ENCODE results near the gene KCTD21. TPM values are rescaled to one million over a fixed set of nuclear protein-coding genes. Genes with fewer than 3 reads are reported as not detected.

KCTD21 gene
- total RNA-seq, 4 donors from 2014 or later = 9.6 to 21.5 (median 13.7) TPM

DNA sequence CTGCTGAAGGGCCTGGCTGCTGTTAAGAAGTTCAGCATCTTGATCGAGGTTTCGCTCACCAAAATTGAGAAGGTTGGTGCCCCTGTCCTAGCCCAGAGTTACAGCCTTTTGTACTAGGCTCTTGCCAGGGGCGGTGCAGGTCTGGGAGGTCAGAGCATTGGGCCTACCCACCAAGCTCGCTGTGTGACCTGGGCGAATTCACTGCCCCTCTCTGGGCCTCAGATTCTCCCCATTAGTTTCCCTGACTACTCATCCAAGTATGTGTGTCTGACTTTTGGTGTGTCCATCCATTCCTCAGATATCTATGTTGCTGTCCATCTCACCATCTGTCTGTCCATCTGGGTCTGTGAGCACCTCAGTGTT lies 11.2 kb upstream of the KCTD21 start:
- TF ChIP-seq, protein P1, sequence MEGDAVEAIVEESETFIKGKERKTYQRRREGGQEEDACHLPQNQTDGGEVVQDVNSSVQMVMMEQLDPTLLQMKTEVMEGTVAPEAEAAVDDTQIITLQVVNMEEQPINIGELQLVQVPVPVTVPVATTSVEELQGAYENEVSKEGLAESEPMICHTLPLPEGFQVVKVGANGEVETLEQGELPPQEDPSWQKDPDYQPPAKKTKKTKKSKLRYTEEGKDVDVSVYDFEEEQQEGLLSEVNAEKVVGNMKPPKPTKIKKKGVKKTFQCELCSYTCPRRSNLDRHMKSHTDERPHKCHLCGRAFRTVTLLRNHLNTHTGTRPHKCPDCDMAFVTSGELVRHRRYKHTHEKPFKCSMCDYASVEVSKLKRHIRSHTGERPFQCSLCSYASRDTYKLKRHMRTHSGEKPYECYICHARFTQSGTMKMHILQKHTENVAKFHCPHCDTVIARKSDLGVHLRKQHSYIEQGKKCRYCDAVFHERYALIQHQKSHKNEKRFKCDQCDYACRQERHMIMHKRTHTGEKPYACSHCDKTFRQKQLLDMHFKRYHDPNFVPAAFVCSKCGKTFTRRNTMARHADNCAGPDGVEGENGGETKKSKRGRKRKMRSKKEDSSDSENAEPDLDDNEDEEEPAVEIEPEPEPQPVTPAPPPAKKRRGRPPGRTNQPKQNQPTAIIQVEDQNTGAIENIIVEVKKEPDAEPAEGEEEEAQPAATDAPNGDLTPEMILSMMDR (IDR thresholded peaks at IDR 0.05) = no peak
- DNase-seq (ENCODE audit: low spot score) (no peak), ATAC-seq (ENCODE audit: low FRiP score) (no peak)

DNA sequence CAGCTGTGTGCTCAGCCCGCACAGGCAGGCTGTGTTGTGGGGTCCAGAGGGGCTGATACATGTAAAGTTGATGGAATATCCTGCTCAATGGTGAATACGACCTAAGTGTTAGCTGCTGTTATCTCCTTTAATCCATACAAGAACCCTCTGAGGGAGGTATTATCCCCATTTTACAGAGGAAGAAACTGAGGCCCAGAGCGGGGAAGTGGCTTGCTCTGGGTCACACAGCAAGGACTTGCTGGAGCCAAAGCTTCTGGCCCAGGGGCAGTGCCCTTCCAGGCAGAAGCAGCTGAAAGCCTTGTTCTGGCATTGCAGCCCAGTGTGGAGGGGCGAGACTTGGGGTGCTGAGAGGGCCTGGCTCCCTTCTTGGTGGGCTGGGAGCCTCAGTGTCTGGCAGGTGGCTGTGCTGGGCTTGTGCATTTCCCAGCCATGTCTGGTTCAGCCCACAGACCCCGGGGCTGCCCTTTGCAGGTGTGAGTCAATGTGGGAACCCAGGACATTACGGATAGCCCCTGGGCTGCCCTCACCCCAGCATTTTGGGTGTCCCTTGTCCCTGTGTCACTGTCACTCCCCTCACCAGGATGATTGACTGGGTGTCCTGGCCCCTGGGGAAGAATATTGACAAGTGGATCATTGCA lies 10.7 kb upstream of the KCTD21 start:
- TF ChIP-seq, protein P1 (IDR thresholded peaks at IDR 0.05) = no peak
- ATAC-seq (ENCODE audit: low FRiP score) = no peak
- no peak for DNase-seq (ENCODE audit: low spot score)

DNA sequence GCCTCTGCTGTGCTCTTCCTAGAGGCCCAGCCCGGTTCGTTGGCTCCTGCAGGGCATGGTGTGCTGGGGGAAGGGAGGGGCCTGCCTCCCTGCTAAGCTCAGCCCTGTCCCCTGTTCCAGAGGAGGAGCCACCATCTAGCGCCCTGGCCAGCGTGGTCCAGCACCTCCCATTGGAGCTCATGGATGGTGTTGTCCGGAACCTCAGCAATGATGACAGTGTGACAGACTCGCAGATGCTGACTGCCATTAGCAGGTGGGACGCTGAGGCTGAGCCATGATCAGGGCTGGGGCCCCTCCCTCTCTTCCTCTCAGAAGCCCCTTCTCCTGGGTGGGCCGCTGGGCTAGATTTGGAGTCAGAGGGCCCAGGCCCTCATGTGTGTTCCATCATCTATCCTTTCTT lies 9.4 kb upstream of the KCTD21 start:
- ATAC-seq (ENCODE audit: low FRiP score) (no peak), DNase-seq (ENCODE audit: low spot score) (no peak)
- TF ChIP-seq, protein P1 (IDR thresholded peaks at IDR 0.05) = no peak

DNA sequence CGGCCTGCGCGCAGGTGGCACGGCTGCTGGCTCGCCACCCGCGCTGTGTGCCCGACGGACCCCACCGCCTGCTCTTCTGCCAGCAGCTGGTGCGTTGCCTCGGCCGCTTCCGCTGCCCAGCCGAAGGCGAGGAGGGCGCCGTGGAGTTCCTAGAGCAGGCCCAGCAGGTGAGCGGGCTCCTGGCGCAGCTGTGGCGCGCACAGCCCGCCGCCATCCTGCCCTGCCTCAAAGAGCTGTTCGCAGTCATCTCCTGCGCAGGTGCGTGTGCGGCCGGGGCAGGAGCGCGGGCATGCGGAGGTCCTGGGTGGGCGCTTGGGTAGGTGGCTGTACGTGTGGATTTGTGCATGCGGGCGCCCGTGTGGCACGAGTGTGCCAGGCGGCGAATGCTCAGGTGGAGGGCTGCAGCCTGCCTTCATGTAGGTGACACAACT lies 8.2 kb upstream of the KCTD21 start:
- TF ChIP-seq, protein P1 (IDR thresholded peaks at IDR 0.05) = no peak
- ATAC-seq (ENCODE audit: low FRiP score) (no peak), DNase-seq (ENCODE audit: low spot score) (no peak)

- no peak for ATAC-seq (ENCODE audit: low FRiP score)
- no peak for DNase-seq (ENCODE audit: low spot score)
- TF ChIP-seq, protein P1 (IDR thresholded peaks at IDR 0.05) = no peak
Measured at GRCh38 chr11:78195917-78196560, 7.6 kb upstream of the KCTD21 start.

GRCh38 chr11:78194490-78194889 lies 6.1 kb upstream of the KCTD21 start:
- no peak for ATAC-seq (ENCODE audit: low FRiP score)
- no peak for DNase-seq (ENCODE audit: low spot score)
- TF ChIP-seq, protein P1 (IDR thresholded peaks at IDR 0.05) = no peak

DNA sequence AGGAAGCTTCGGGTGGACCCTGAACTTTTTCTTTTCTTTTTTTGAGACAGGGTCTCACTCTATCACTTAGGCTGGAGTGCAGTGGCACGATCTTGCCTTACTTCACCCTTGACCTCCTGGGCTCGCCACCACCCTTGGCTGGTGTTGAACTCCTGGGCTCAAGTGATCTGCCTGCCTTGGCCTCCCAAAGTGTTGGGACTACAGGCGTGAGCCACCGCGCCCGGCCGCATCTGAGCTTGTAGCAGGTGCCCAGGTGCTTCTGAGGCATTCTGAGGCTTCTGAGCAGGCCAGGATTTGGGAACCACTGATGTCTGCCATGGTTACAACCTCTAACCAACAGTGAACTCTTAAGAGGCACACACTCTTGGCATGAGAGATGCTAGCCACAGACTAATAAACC lies 5.4 kb upstream of the KCTD21 start:
- DNase-seq (ENCODE audit: low spot score) = no peak
- no peak for ATAC-seq (ENCODE audit: low FRiP score)
- TF ChIP-seq, protein P1 (IDR thresholded peaks at IDR 0.05) = no peak
